HEK293 (cell line): ENCODE results near the gene MAP7D1.
A peak's percentile ranks its signal among the peaks of the same experiment; 100 is the strongest.

Experiments
- CTCF ChIA-PET: fragments of 350-600 bp; formaldehyde crosslinking; extraction: SDS; loops from one replicate; lab custom pipeline; 2021; ENCODE audit warnings: antibody characterized with exemption; lab: Yijun Ruan, JAX
- POLR2A ChIA-PET: fragments of 300-600 bp; formaldehyde crosslinking; extraction: SDS; loops from one replicate; lab custom pipeline; 2020; ENCODE audit warnings: antibody characterized with exemption, inconsistent platforms; lab: Yijun Ruan, JAX
- H3K27ac ChIP-seq: fragments of 200-500 bp; sonication (Bioruptor generic); 2 replicates; pipeline ENCODE4 v1.5.1; 2014; ENCODE audit warnings: low read depth, low read length, control low read depth, inconsistent platforms; ENCODE audit errors: extremely low read depth
- H3K36me3 ChIP-seq, 2 experiments: fragments of 200-500 bp in 1 of 2; sonication (Bioruptor generic) in 1 of 2; 1 replicate in 1 of 2; 2 replicates in 1 of 2; pipeline ENCODE4 v1.5.1; 2014 to 2017; ENCODE audit warnings: inconsistent platforms in 2 of 2, low read length in 2 of 2; ENCODE audit not compliant: control insufficient read depth in 2 of 2, insufficient read depth in 1 of 2
- H3K4me1 ChIP-seq: fragments of 200-500 bp; sonication (Bioruptor generic); 2 replicates; pipeline ENCODE4 v1.5.1; 2014; ENCODE audit warnings: mild to moderate bottlenecking, low read length, inconsistent platforms; ENCODE audit not compliant: control insufficient read depth, insufficient read depth
- H3K4me3 ChIP-seq: 2 replicates; pipeline ENCODE4 v1.5.1; 2011; ENCODE audit warnings: low read depth, mild to moderate bottlenecking, control low read depth, low read length, moderate library complexity
- H3K9me3 ChIP-seq: fragments of 200-500 bp; sonication (Bioruptor generic); 2 replicates; pipeline ENCODE4 v1.5.1; 2014; ENCODE audit warnings: low read depth, low read length, inconsistent platforms; ENCODE audit not compliant: control insufficient read depth, insufficient read depth
- GLIS1 ChIP-seq: fragments of 450-650 bp; formaldehyde crosslinking; IDR thresholded peaks from 2 replicates; pipeline ENCODE4 v1.5.1; 2016; ENCODE audit warnings: missing biosample characterization, missing genetic modification characterization
- GLIS2 ChIP-seq: fragments of 450-650 bp; formaldehyde crosslinking; IDR thresholded peaks from 2 replicates; pipeline ENCODE4 v1.5.1; 2016; ENCODE audit warnings: missing biosample characterization, missing genetic modification characterization
- KLF1 ChIP-seq: fragments of 450-650 bp; formaldehyde crosslinking; IDR thresholded peaks from 2 replicates; pipeline ENCODE4 v1.5.1; 2016; ENCODE audit warnings: missing biosample characterization, missing genetic modification characterization
- OVOL3 ChIP-seq: fragments of 450-650 bp; formaldehyde crosslinking; IDR thresholded peaks from 2 replicates; pipeline ENCODE4 v1.5.1; 2016; ENCODE audit warnings: missing biosample characterization, missing genetic modification characterization
- PRDM2 ChIP-seq: fragments of 450-650 bp; formaldehyde crosslinking; IDR thresholded peaks from 2 replicates; pipeline ENCODE4 v1.5.1; 2016; ENCODE audit warnings: missing biosample characterization, missing genetic modification characterization, borderline replicate concordance
- PRDM4 ChIP-seq: fragments of 450-650 bp; formaldehyde crosslinking; IDR thresholded peaks from 2 replicates; pipeline ENCODE4 v1.5.1; 2017; ENCODE audit warnings: missing biosample characterization, missing genetic modification characterization
- REPIN1 ChIP-seq: fragments of 450-650 bp; formaldehyde crosslinking; IDR thresholded peaks from 2 replicates; pipeline ENCODE4 v1.5.1; 2017; ENCODE audit warnings: missing biosample characterization, missing genetic modification characterization, low read depth
- SCRT1 ChIP-seq: fragments of 450-650 bp; formaldehyde crosslinking; IDR thresholded peaks from 2 replicates; pipeline ENCODE4 v1.5.1; 2016; ENCODE audit warnings: missing biosample characterization, missing genetic modification characterization, borderline replicate concordance
- SP2 ChIP-seq: fragments of 450-650 bp; formaldehyde crosslinking; IDR thresholded peaks from 2 replicates; pipeline ENCODE4 v1.5.1; 2016; ENCODE audit warnings: missing biosample characterization, missing genetic modification characterization
- SP3 ChIP-seq: fragments of 450-650 bp; formaldehyde crosslinking; IDR thresholded peaks from 2 replicates; pipeline ENCODE4 v1.5.1; 2016; ENCODE audit warnings: missing biosample characterization, missing genetic modification characterization
- SP7 ChIP-seq: fragments of 450-650 bp; formaldehyde crosslinking; IDR thresholded peaks from 2 replicates; pipeline ENCODE4 v1.5.1; 2016; ENCODE audit warnings: missing biosample characterization, missing genetic modification characterization
- ZBTB10 ChIP-seq: fragments of 450-650 bp; formaldehyde crosslinking; IDR thresholded peaks from 2 replicates; pipeline ENCODE4 v1.5.1; 2016; ENCODE audit warnings: missing biosample characterization, missing genetic modification characterization
- ZNF132 ChIP-seq: fragments of 450-650 bp; formaldehyde crosslinking; IDR thresholded peaks from 2 replicates; pipeline ENCODE4 v1.5.1; 2017; ENCODE audit warnings: missing biosample characterization, missing genetic modification characterization, borderline replicate concordance
- ZNF354C ChIP-seq: fragments of 450-650 bp; formaldehyde crosslinking; IDR thresholded peaks from 2 replicates; pipeline ENCODE4 v1.5.1; 2016; ENCODE audit warnings: missing biosample characterization, missing genetic modification characterization, low read depth, borderline replicate concordance
- ZNF394 ChIP-seq: fragments of 450-650 bp; formaldehyde crosslinking; IDR thresholded peaks from 2 replicates; pipeline ENCODE4 v1.5.1; 2016; ENCODE audit warnings: missing biosample characterization, missing genetic modification characterization, mild to moderate bottlenecking, moderate library complexity, borderline replicate concordance
- ZNF513 ChIP-seq: fragments of 450-650 bp; IDR thresholded peaks from 2 replicates; pipeline ENCODE4 v1.5.1; 2018; ENCODE audit warnings: missing biosample characterization, missing genetic modification characterization
- ZNF629 ChIP-seq: fragments of 450-650 bp; formaldehyde crosslinking; IDR thresholded peaks from 2 replicates; pipeline ENCODE4 v1.5.1; 2017; ENCODE audit warnings: missing biosample characterization, missing genetic modification characterization
- ZNF707 ChIP-seq: fragments of 450-650 bp; formaldehyde crosslinking; IDR thresholded peaks from 2 replicates; pipeline ENCODE4 v1.5.1; 2016; ENCODE audit warnings: missing biosample characterization, missing genetic modification characterization
- ZNF76 ChIP-seq: fragments of 450-650 bp; formaldehyde crosslinking; IDR thresholded peaks from 2 replicates; pipeline ENCODE4; 2016; ENCODE audit warnings: low read depth, missing biosample characterization, missing genetic modification characterization, borderline replicate concordance
- ZNF843 ChIP-seq: fragments of 450-650 bp; formaldehyde crosslinking; IDR thresholded peaks from 2 replicates; pipeline ENCODE4 v1.5.1; 2016; ENCODE audit warnings: missing biosample characterization, missing genetic modification characterization

Gene MAP7D1

GRCh38 chr1:36156329-36157114, 562 bp downstream of the MAP7D1 start:
- Histone ChIP-seq H3K9me3 (no peaks in the 10 kb centered on the region), H3K4me3 (peak overlapping the region; percentile 86), H3K36me3 (peaks cover 0 to 31% of the 10 kb centered on the region in 2 experiments; a peak in 1 of 3 replicates), H3K27ac (peak overlapping the region; percentile 98), H3K4me1 (peaks cover 5% of the 10 kb centered on the region)
- ChIA-PET CTCF (interaction anchor here (1.9 to 5.8 kb wide), 2 partner anchors 32 to 129 kb away, joined by 8 to 48 read pairs; no protein-coding TSS in a partner anchor), POLR2A (interaction anchor here (0.9 to 1.8 kb wide), 8 partner anchors 12 to 229 kb away, joined by 3 to 10 read pairs (median 4); partner anchors contain the start of genes EVA1B, STK40 and THRAP3)
- TF ChIP-seq PRDM4 (tag by site-specific recombination), result peak; percentile 44; the same call in 1 of the 2 replicates
- no peak for TF ChIP-seq ZNF707 (tag by site-specific recombination)
- TF ChIP-seq ZNF843, result 0 out of 2 replicates have a peak, but pooled peaks have one; percentile 54
- TF ChIP-seq SCRT1 (tag by site-specific recombination), result peak; percentile 99
- TF ChIP-seq ZNF76 (tag by site-specific recombination), result peak; percentile 79
- TF ChIP-seq GLIS2 (tag by site-specific recombination), result peak; percentile 70
- peak; percentile 78 for TF ChIP-seq SP7
- no peak for TF ChIP-seq ZNF132
- no peak for TF ChIP-seq PRDM2 (tag by site-specific recombination)
- TF ChIP-seq OVOL3 (tag by site-specific recombination), result peak; percentile 33; the same call in 1 of the 2 replicates
- TF ChIP-seq GLIS1 (tag by site-specific recombination), result peak; percentile 44
- peak; percentile 54 for TF ChIP-seq KLF1 (tag by site-specific recombination)
- TF ChIP-seq SP2 (tag by site-specific recombination), result peak; percentile 85
- TF ChIP-seq ZNF354C (tag by site-specific recombination), result no peak
- TF ChIP-seq ZNF513 (tag by site-specific recombination), result peak; percentile 8; the same call in 1 of the 2 replicates
- peak; percentile 76 for TF ChIP-seq SP3 (tag by site-specific recombination)
- peak; percentile 94 for TF ChIP-seq ZBTB10 (tag by site-specific recombination)
- TF ChIP-seq ZNF394, result peak; percentile 36; the same call in 1 of the 2 replicates
- 0 out of 2 replicates have a peak, but pooled peaks have one; percentile 72 for TF ChIP-seq REPIN1 (tag by site-specific recombination)
- peak; percentile 56 for TF ChIP-seq ZNF629
